H9 (cell line): Measurements from ENCODE around the gene FHIT. TPM values are rescaled to one million over a fixed set of nuclear protein-coding genes. Genes with fewer than 3 reads are reported as not detected.

Source experiments
- DNase-seq: peaks from one replicate; pipeline ENCODE4 v3.0.0-alpha.2; 2017
- H2AFZ ChIP-seq: one replicate; pipeline ENCODE4 v1.6.1; 2013; ENCODE audit warnings: mild to moderate bottlenecking, low read length, control low read depth, moderate library complexity
- H2AK5ac ChIP-seq: 2 replicates; pipeline ENCODE4 v1.6.1; 2013; ENCODE audit warnings: low read length, control low read depth, mixed read lengths; ENCODE audit not compliant: insufficient read length
- H2BK120ac ChIP-seq: one replicate; pipeline ENCODE4 v1.6.1; 2013; ENCODE audit warnings: low read depth, mild to moderate bottlenecking, low read length, control low read depth, inconsistent platforms; ENCODE audit not compliant: poor library complexity, severe bottlenecking
- H2BK12ac ChIP-seq: 2 replicates; pipeline ENCODE4 v1.6.1; 2013; ENCODE audit warnings: low read length, control low read depth, mixed read lengths, low read depth; ENCODE audit not compliant: insufficient read length
- H2BK15ac ChIP-seq: 2 replicates; pipeline ENCODE4 v1.6.1; 2013; ENCODE audit warnings: low read depth, low read length, control low read depth
- H2BK20ac ChIP-seq: one replicate; pipeline ENCODE4 v1.6.1; 2013; ENCODE audit warnings: low read depth, mild to moderate bottlenecking, low read length, control low read depth, inconsistent platforms; ENCODE audit not compliant: poor library complexity, severe bottlenecking
- H2BK5ac ChIP-seq: 2 replicates; pipeline ENCODE4 v1.6.1; 2013; ENCODE audit warnings: low read length, control low read depth, mixed read lengths; ENCODE audit not compliant: insufficient read length
- H3K14ac ChIP-seq: 2 replicates; pipeline ENCODE4 v1.6.1; 2013; ENCODE audit warnings: low read length, control low read depth; ENCODE audit not compliant: insufficient read depth
- H3K18ac ChIP-seq: 2 replicates; pipeline ENCODE4 v1.6.1; 2013; ENCODE audit warnings: low read depth, mild to moderate bottlenecking, mixed read lengths, low read length, control low read depth; ENCODE audit not compliant: insufficient read length
- H3K23ac ChIP-seq: 2 replicates; pipeline ENCODE4 v1.6.1; 2013; ENCODE audit warnings: low read length, control low read depth, mixed read lengths, low read depth; ENCODE audit not compliant: insufficient read length
- H3K23me2 ChIP-seq: 2 replicates; pipeline ENCODE4 v1.6.1; 2013; ENCODE audit warnings: low read depth, mild to moderate bottlenecking, mixed read lengths, low read length, control low read depth; ENCODE audit not compliant: insufficient read length, poor library complexity, severe bottlenecking
- H3K27ac ChIP-seq: 2 replicates; pipeline ENCODE4 v1.5.1; 2013; ENCODE audit warnings: low read length, control low read depth, mixed read lengths, low read depth; ENCODE audit not compliant: insufficient read length
- H3K27me3 ChIP-seq: 2 replicates; pipeline ENCODE4 v1.6.1; 2013; ENCODE audit warnings: low read length, control low read depth, inconsistent platforms; ENCODE audit not compliant: insufficient read depth
- H3K4ac ChIP-seq: 2 replicates; pipeline ENCODE4 v1.6.1; 2013; ENCODE audit warnings: low read depth, mild to moderate bottlenecking, control low read depth, inconsistent platforms, low read length, moderate library complexity
- H3K4me1 ChIP-seq: 2 replicates; pipeline ENCODE4 v1.6.1; 2013; ENCODE audit warnings: low read length, control low read depth, inconsistent platforms; ENCODE audit not compliant: insufficient read depth
- H3K4me2 ChIP-seq: 2 replicates; pipeline ENCODE4 v1.6.1; 2013; ENCODE audit warnings: low read length, control low read depth, mixed read lengths; ENCODE audit not compliant: insufficient read length, insufficient read depth
- H3K56ac ChIP-seq: 2 replicates; pipeline ENCODE4 v1.6.1; 2013; ENCODE audit warnings: low read depth, mild to moderate bottlenecking, mixed read lengths, low read length, control low read depth; ENCODE audit not compliant: insufficient read length
- H3K79me1 ChIP-seq: 2 replicates; pipeline ENCODE4 v1.6.1; 2013; ENCODE audit warnings: low read depth, mild to moderate bottlenecking, moderate library complexity, low read length, control low read depth, inconsistent platforms; ENCODE audit not compliant: insufficient read depth, poor library complexity, severe bottlenecking
- H3K79me2 ChIP-seq: 2 replicates; pipeline ENCODE4 v1.6.1; 2013; ENCODE audit warnings: low read length, control low read depth, inconsistent platforms; ENCODE audit not compliant: insufficient read depth
- H3K9ac ChIP-seq: 2 replicates; pipeline ENCODE4 v1.6.1; 2013; ENCODE audit warnings: low read length, control low read depth, mixed read lengths; ENCODE audit not compliant: insufficient read length; ENCODE audit errors: extremely low read depth
- H3K9me3 ChIP-seq: one replicate; pipeline ENCODE4 v1.6.1; 2013; ENCODE audit warnings: low read depth, low read length, inconsistent platforms; ENCODE audit not compliant: control insufficient read depth
- H3T11ph ChIP-seq: one replicate; pipeline ENCODE4 v1.6.1; 2013; ENCODE audit warnings: mild to moderate bottlenecking, low read length, control low read depth, inconsistent platforms
- H4K20me1 ChIP-seq: one replicate; pipeline ENCODE4 v1.6.1; 2013; ENCODE audit not compliant: control insufficient read depth, insufficient read length, insufficient read depth
- H4K5ac ChIP-seq: 2 replicates; pipeline ENCODE4 v1.6.1; 2013; ENCODE audit warnings: low read depth, mild to moderate bottlenecking, mixed read lengths, low read length, control low read depth; ENCODE audit not compliant: insufficient read length
- H4K8ac ChIP-seq: replicated peaks from 2 replicates; pipeline ENCODE4 v1.6.1; 2013; ENCODE audit warnings: low read length, control low read depth, mixed read lengths, low read depth; ENCODE audit not compliant: insufficient read length
- H4K91ac ChIP-seq: 2 replicates; pipeline ENCODE4 v1.6.1; 2013; ENCODE audit warnings: low read depth, mild to moderate bottlenecking, moderate library complexity, mixed read lengths, low read length, control low read depth; ENCODE audit not compliant: insufficient read length
- H3K27ac Mint-ChIP-seq, 3 experiments: 2 replicates in 2 of 3; 3 replicates in 1 of 3; pipeline ENCODE4 v1.8.0; 2020 to 2021; ENCODE audit warnings: mixed read lengths in 3 of 3, mild to moderate bottlenecking in 1 of 3, moderate library complexity in 1 of 3
- H3K27me3 Mint-ChIP-seq: 2 replicates; pipeline ENCODE4 v1.8.0; 2021; ENCODE audit warnings: low read depth, mild to moderate bottlenecking, moderate library complexity, mixed read lengths
- H3K36me3 Mint-ChIP-seq, 3 experiments: 2 replicates in 2 of 3; 3 replicates in 1 of 3; pipeline ENCODE4 v1.8.0; 2020 to 2021; ENCODE audit warnings: low read depth in 3 of 3, mixed read lengths in 3 of 3; ENCODE audit not compliant: insufficient read depth in 1 of 3
- H3K4me1 Mint-ChIP-seq, 2 experiments: 2 replicates each; pipeline ENCODE4 v1.8.0; 2020; ENCODE audit warnings: mixed read lengths in 2 of 2
- H3K4me3 Mint-ChIP-seq, 2 experiments: 2 replicates in 1 of 2; 3 replicates in 1 of 2; pipeline ENCODE4 v1.8.0; 2020 to 2021; ENCODE audit warnings: mild to moderate bottlenecking in 2 of 2, mixed read lengths in 2 of 2, moderate library complexity in 1 of 2
- H3K9me3 Mint-ChIP-seq, 2 experiments: 2 replicates in 1 of 2; 3 replicates in 1 of 2; pipeline ENCODE4 v1.8.0; 2020; ENCODE audit warnings: mild to moderate bottlenecking in 2 of 2, mixed read lengths in 2 of 2, moderate library complexity in 1 of 2
- WGBS: extraction: QIAGEN DNeasy Blood & Tissue Kit; methylation state at CpG from one replicate; pipeline ENCODE4 v1.1.7; 2013; ENCODE audit warnings: missing lambda C conversion rate, low lambda C conversion rate, mixed read lengths; ENCODE audit not compliant: insufficient read length; ENCODE audit errors: extremely low coverage; 5-methylcytosine and 5-hydroxymethylcytosine counted together
- total RNA-seq: library from RNA; stranded (reverse); gene quantifications from 2 replicates; pipeline ENCODE4 v1.2.1, GENCODE V29; 2021
- TF ChIP-seq, protein P1 (sequence below): fragments of 200-600 bp; sonication (generic); conservative IDR thresholded peaks from 3 replicates; pipeline ENCODE4 v1.8.0; 2021; ENCODE audit warnings: antibody characterized with exemption, mild to moderate bottlenecking

The FHIT gene
- total RNA-seq, 1 experiment from 2014 or later = 3.0 TPM

- Histone ChIP-seq H4K20me1 (no peaks in the 10 kb centered on the region), H2BK12ac (no peak overlapping the region), H3K27me3 (no peaks in the 10 kb centered on the region), H2BK15ac (no peak overlapping the region), H3K79me1 (no peaks in the 10 kb centered on the region), H3K27ac (no peak overlapping the region), H3K4me1 (no peaks in the 10 kb centered on the region), H2BK20ac (no peak overlapping the region), H4K8ac (no peak overlapping the region), H2BK120ac (no peak overlapping the region), H3K18ac (no peak overlapping the region), H3K9ac (no peak overlapping the region), H2AK5ac (no peak overlapping the region), H2AFZ (no peak overlapping the region), H3K23me2 (no peaks in the 10 kb centered on the region), H3K4ac (no peak overlapping the region), H3K23ac (no peak overlapping the region), H3K79me2 (no peaks in the 10 kb centered on the region), H3K9me3 (no peaks in the 10 kb centered on the region), H3K14ac (no peak overlapping the region), H3K56ac (no peak overlapping the region), H3K4me2 (no peak overlapping the region), H3T11ph (no peak overlapping the region), H2BK5ac (no peak overlapping the region), H4K91ac (no peak overlapping the region), H4K5ac (no peak overlapping the region)
- no peak for DNase-seq
- no CpG with 5 or more reads among the region's 3 CpGs for WGBS
- peaks cover 8 to 13% of the 10 kb centered on the region in 2 experiments; a peak in 4 of 5 replicates for H3K9me3 Mint-ChIP-seq
- no peaks in the 10 kb centered on the region for H3K27me3 Mint-ChIP-seq
- TF ChIP-seq, protein P1, sequence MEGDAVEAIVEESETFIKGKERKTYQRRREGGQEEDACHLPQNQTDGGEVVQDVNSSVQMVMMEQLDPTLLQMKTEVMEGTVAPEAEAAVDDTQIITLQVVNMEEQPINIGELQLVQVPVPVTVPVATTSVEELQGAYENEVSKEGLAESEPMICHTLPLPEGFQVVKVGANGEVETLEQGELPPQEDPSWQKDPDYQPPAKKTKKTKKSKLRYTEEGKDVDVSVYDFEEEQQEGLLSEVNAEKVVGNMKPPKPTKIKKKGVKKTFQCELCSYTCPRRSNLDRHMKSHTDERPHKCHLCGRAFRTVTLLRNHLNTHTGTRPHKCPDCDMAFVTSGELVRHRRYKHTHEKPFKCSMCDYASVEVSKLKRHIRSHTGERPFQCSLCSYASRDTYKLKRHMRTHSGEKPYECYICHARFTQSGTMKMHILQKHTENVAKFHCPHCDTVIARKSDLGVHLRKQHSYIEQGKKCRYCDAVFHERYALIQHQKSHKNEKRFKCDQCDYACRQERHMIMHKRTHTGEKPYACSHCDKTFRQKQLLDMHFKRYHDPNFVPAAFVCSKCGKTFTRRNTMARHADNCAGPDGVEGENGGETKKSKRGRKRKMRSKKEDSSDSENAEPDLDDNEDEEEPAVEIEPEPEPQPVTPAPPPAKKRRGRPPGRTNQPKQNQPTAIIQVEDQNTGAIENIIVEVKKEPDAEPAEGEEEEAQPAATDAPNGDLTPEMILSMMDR = no peak
- no peaks in the 10 kb centered on the region for H3K4me1 Mint-ChIP-seq
- no peak overlapping the region for H3K4me3 Mint-ChIP-seq
- peaks cover 0 to 6% (median 6%) of the 10 kb centered on the region in 3 experiments; a peak in 3 of 7 replicates for H3K36me3 Mint-ChIP-seq
- H3K27ac Mint-ChIP-seq = no peak overlapping the region
These were observed 1000.4 kb downstream of the FHIT start for GRCh38 chr3:60250810-60251209.
